ENCODE results near the gene ARHGEF40.

Gene ARHGEF40

GRCh38 chr14:21121122-21121521, 51.0 kb downstream of the ARHGEF40 start:
- DNase-seq (ENCODE audit: low read depth): no peak

- DNase-seq (ENCODE audit: low read depth): no peak
Observed at GRCh38 chr14:21123429-21123828, 53.3 kb downstream of the ARHGEF40 start.

- no peak for DNase-seq (ENCODE audit: low read depth)
Observed at GRCh38 chr14:21133901-21134300, 63.8 kb downstream of the ARHGEF40 start.

GRCh38 chr14:21136024-21136423, 65.9 kb downstream of the ARHGEF40 start:
- no peak for DNase-seq (ENCODE audit: low read depth)
